ENCODE data around the gene SLC35E4. TPM values are rescaled to one million over a fixed set of nuclear protein-coding genes. Genes with fewer than 3 reads are reported as not detected.

Gene SLC35E4
- total RNA-seq, 2 experiments from 2014 or later, result 3.0 TPM

- no peak overlapping the region for H3K27ac ChIP-seq (ENCODE audit: low read depth, low read length, poor library complexity, severe bottlenecking)
- no peak overlapping the region for H3K4me3 ChIP-seq (ENCODE audit: low read depth, low read length, poor library complexity, severe bottlenecking)
- H3K4me1 ChIP-seq (ENCODE audit: insufficient read depth, low read length, poor library complexity, severe bottlenecking), result no peaks in the 10 kb centered on the region
- ChIA-PET CTCF (ENCODE audit: unreplicated experiment) (no interaction called here), POLR2A (interaction anchor here (0.6 to 0.9 kb wide), 2 partner anchors 49 to 241 kb away, joined by 3 to 4 read pairs; no protein-coding TSS in a partner anchor)
- TF ChIP-seq CTCF (conservative IDR thresholded peaks at IDR 0.05; ENCODE audit: low read length) (no peak), EZH2phosphoT487 (IDR thresholded peaks at IDR 0.05; ENCODE audit: borderline replicate concordance, low read depth, low read length) (no peak)
- H3K4me2 ChIP-seq (ENCODE audit: low read length), result no peak overlapping the region
- intact Hi-C loops (cut with micrococcal nuclease; ENCODE audit: unreplicated experiment), result no loop called here
- no TSS peak for BruUV-seq (replicated peaks)
- no peaks in the 10 kb centered on the region for H3K9me2 ChIP-seq (ENCODE audit: insufficient read depth, low read length)
- no peaks in the 10 kb centered on the region for H3K79me2 ChIP-seq (ENCODE audit: insufficient read depth, low read depth, low read length)
- H4K20me1 ChIP-seq (ENCODE audit: insufficient read depth, low read length), result no peaks in the 10 kb centered on the region
- H2AFZ ChIP-seq (ENCODE audit: low read length), result no peak overlapping the region
- H3K9me3 ChIP-seq (ENCODE audit: low read length), result no peaks in the 10 kb centered on the region
- no peak for DNase-seq (ENCODE audit: low spot score)
- H3K36me3 ChIP-seq (ENCODE audit: insufficient read depth, low read length), result no peaks in the 10 kb centered on the region
Measured at GRCh38 chr22:30680991-30681770, 45.6 kb downstream of the SLC35E4 start.

- DNase-seq (ENCODE audit: low spot score), result no peak
- Histone ChIP-seq H3K4me1 (ENCODE audit: insufficient read depth, low read length, poor library complexity, severe bottlenecking) (no peaks in the 10 kb centered on the region), H3K27ac (ENCODE audit: low read depth, low read length, poor library complexity, severe bottlenecking) (no peak overlapping the region), H3K4me2 (ENCODE audit: low read length) (no peak overlapping the region), H2AFZ (ENCODE audit: low read length) (no peak overlapping the region), H3K9me3 (ENCODE audit: low read length) (no peaks in the 10 kb centered on the region), H3K36me3 (ENCODE audit: insufficient read depth, low read length) (no peaks in the 10 kb centered on the region), H3K4me3 (ENCODE audit: low read depth, low read length, poor library complexity, severe bottlenecking) (no peak overlapping the region), H4K20me1 (ENCODE audit: insufficient read depth, low read length) (no peaks in the 10 kb centered on the region), H3K9me2 (ENCODE audit: insufficient read depth, low read length) (no peaks in the 10 kb centered on the region), H3K79me2 (ENCODE audit: insufficient read depth, low read depth, low read length) (no peaks in the 10 kb centered on the region)
- POLR2A ChIA-PET, result interaction anchor here (0.6 to 0.9 kb wide), 2 partner anchors 48 to 240 kb away, joined by 3 to 4 read pairs; no protein-coding TSS in a partner anchor
- CTCF ChIA-PET (ENCODE audit: unreplicated experiment), result no interaction called here
- intact Hi-C loops (cut with micrococcal nuclease; ENCODE audit: unreplicated experiment), result no loop called here
- TF ChIP-seq EZH2phosphoT487 (IDR thresholded peaks at IDR 0.05; ENCODE audit: borderline replicate concordance, low read depth, low read length) (no peak), CTCF (conservative IDR thresholded peaks at IDR 0.05; ENCODE audit: low read length) (no peak)
- BruUV-seq (replicated peaks), result no TSS peak
Measured at GRCh38 chr22:30681831-30682230, 46.2 kb downstream of the SLC35E4 start.

- CTCF ChIA-PET (ENCODE audit: unreplicated experiment), result no interaction called here
- no TSS peak for BruUV-seq (replicated peaks)
Measured at GRCh38 chr22:30685178-30685577, 49.6 kb downstream of the SLC35E4 start.

More at GRCh38 chr22:30685178-30685577, 49.6 kb downstream of the SLC35E4 start:
- no peak overlapping the region for H3K4me3 ChIP-seq (ENCODE audit: low read depth, low read length, poor library complexity, severe bottlenecking)
- H3K36me3 ChIP-seq (ENCODE audit: insufficient read depth, low read length), result no peaks in the 10 kb centered on the region
- intact Hi-C loops (cut with micrococcal nuclease; ENCODE audit: unreplicated experiment), result no loop called here
- H2AFZ ChIP-seq (ENCODE audit: low read length), result no peak overlapping the region
- TF ChIP-seq EZH2phosphoT487 (IDR thresholded peaks at IDR 0.05; ENCODE audit: borderline replicate concordance, low read depth, low read length), result no peak
- TF ChIP-seq CTCF (conservative IDR thresholded peaks at IDR 0.05; ENCODE audit: low read length), result no peak
- no peaks in the 10 kb centered on the region for H3K4me1 ChIP-seq (ENCODE audit: insufficient read depth, low read length, poor library complexity, severe bottlenecking)
- H3K79me2 ChIP-seq (ENCODE audit: insufficient read depth, low read depth, low read length), result no peaks in the 10 kb centered on the region
- H4K20me1 ChIP-seq (ENCODE audit: insufficient read depth, low read length), result no peaks in the 10 kb centered on the region
- no peaks in the 10 kb centered on the region for H3K9me2 ChIP-seq (ENCODE audit: insufficient read depth, low read length)
- H3K9me3 ChIP-seq (ENCODE audit: low read length), result no peaks in the 10 kb centered on the region
- no peak for DNase-seq (ENCODE audit: low spot score)
- POLR2A ChIA-PET, result no interaction called here
- H3K4me2 ChIP-seq (ENCODE audit: low read length), result no peak overlapping the region
- no peak overlapping the region for H3K27ac ChIP-seq (ENCODE audit: low read depth, low read length, poor library complexity, severe bottlenecking)
